A673 (cell line): Measurements from ENCODE around the gene CBY2.

Experiments used
- EZH2 ChIP-seq: fragments of 200-600 bp; sonication (generic); IDR thresholded peaks from 2 replicates; pipeline ENCODE4 v1.6.1; 2017; ENCODE audit warnings: borderline replicate concordance, low read depth, mild to moderate bottlenecking, mixed read lengths, antibody characterized with exemption, low read length; ENCODE audit not compliant: poor library complexity, severe bottlenecking
- TF ChIP-seq, protein P1 (sequence below): fragments of 300-800, 200-600 bp; sonication (generic); conservative IDR thresholded peaks from 2 replicates; pipeline ENCODE4 v1.5.1; 2017; ENCODE audit warnings: low read depth, mild to moderate bottlenecking, antibody characterized with exemption, low read length, moderate library complexity, mixed read lengths

DNA sequence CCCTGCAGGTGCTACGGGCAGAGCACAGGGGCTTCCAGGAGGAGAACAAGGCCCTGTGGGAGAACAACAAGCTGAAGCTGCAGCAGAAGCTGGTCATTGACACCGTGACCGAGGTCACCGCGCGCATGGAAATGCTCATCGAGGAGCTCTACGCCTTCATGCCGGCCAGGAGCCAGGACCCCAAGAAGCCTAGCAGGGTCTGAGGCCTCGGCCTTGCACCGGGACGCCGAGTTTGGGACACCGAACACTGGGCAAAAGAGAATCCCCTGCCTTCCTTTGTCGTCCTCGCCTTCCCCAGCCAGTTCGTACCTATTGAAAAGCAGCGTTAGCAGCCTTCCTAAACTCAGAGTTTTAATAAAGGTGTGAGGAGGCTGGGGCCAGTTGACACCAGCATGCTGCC lies 12.1 kb downstream of the CBY2 start:
- TF ChIP-seq, protein P1, sequence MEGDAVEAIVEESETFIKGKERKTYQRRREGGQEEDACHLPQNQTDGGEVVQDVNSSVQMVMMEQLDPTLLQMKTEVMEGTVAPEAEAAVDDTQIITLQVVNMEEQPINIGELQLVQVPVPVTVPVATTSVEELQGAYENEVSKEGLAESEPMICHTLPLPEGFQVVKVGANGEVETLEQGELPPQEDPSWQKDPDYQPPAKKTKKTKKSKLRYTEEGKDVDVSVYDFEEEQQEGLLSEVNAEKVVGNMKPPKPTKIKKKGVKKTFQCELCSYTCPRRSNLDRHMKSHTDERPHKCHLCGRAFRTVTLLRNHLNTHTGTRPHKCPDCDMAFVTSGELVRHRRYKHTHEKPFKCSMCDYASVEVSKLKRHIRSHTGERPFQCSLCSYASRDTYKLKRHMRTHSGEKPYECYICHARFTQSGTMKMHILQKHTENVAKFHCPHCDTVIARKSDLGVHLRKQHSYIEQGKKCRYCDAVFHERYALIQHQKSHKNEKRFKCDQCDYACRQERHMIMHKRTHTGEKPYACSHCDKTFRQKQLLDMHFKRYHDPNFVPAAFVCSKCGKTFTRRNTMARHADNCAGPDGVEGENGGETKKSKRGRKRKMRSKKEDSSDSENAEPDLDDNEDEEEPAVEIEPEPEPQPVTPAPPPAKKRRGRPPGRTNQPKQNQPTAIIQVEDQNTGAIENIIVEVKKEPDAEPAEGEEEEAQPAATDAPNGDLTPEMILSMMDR: no peak
- no peak for TF ChIP-seq EZH2
